Vagina (tissue), 2 donors: ENCODE measurements around the gene AP5B1.

Experiments
- POLR2A ChIP-seq, 2 donors: fragments of 450-650 bp; IDR thresholded peaks; one replicate each; pipeline ENCODE4 v1.6.1; 2017; ENCODE audit warnings: antibody characterized with exemption in 2 of 2, mild to moderate bottlenecking in 2 of 2, moderate library complexity in 2 of 2
- POLR2AphosphoS5 ChIP-seq, 2 donors: sonication (generic); formaldehyde crosslinking; IDR thresholded peaks; one replicate each; pipeline ENCODE4 v1.9.0; 2017; ENCODE audit warnings: antibody characterized with exemption in 2 of 2, mild to moderate bottlenecking in 2 of 2, low read depth in 1 of 2; ENCODE audit not compliant: insufficient read depth in 1 of 2
- TF ChIP-seq, protein P1 (sequence below), 3 experiments: fragments of 450-650 bp in 2 of 3; fragments of 200-600 bp in 1 of 3; sonication (generic) in 1 of 3; IDR thresholded peaks; one replicate each; pipeline ENCODE4 v1.5.1; 2017 to 2019; ENCODE audit warnings: antibody characterized with exemption in 3 of 3, mild to moderate bottlenecking in 2 of 3, moderate library complexity in 2 of 3

DNA sequence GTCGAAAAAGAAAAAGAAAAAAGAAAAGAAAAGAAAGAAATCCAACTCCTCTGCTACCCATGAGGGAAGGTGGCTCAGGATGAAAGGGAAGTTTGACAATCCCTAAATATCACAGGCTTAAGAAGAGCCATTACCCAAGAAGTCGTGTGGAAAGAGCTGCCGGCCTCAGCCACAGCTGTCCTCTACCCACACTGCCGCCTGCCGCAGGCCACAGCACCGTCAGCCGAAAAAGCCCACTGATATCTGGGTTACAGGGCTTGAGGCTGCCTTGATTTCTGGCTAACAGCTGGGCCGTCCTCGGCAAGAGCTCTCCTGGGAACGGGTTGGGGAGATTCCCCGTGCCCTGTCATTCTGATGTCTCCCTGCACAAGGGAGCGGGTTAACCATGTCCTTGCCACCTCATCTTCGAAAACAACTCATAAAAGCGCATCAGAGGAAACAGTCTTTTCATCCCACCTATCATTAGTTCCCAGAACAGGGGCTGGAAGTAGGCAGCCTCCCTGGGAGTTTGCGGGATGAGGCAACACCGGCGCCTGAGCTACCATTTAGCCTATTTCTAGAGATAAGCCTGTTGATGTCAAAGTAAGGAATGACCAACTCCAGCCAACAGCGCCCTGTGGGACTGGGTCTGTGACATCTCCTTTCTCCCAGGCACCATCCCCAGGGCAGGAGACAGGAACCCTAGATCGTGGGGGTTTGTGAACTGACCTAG, 31.1 kb upstream of the AP5B1 start:
- TF ChIP-seq, protein P1, sequence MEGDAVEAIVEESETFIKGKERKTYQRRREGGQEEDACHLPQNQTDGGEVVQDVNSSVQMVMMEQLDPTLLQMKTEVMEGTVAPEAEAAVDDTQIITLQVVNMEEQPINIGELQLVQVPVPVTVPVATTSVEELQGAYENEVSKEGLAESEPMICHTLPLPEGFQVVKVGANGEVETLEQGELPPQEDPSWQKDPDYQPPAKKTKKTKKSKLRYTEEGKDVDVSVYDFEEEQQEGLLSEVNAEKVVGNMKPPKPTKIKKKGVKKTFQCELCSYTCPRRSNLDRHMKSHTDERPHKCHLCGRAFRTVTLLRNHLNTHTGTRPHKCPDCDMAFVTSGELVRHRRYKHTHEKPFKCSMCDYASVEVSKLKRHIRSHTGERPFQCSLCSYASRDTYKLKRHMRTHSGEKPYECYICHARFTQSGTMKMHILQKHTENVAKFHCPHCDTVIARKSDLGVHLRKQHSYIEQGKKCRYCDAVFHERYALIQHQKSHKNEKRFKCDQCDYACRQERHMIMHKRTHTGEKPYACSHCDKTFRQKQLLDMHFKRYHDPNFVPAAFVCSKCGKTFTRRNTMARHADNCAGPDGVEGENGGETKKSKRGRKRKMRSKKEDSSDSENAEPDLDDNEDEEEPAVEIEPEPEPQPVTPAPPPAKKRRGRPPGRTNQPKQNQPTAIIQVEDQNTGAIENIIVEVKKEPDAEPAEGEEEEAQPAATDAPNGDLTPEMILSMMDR (IDR thresholded peaks at IDR 0.05) = no peak
- TF ChIP-seq POLR2AphosphoS5 (IDR thresholded peaks at IDR 0.05; ENCODE audit: insufficient read depth in 1 of 2, low read depth in 1 of 2) (no peak), POLR2A (IDR thresholded peaks at IDR 0.05) (no peak)
